ENCODE data around the gene TNS4.

GRCh38 chr17:40448639-40449261 lies 52.7 kb downstream of the TNS4 start:
- no peak for TF ChIP-seq POLR2A (IDR thresholded peaks at IDR 0.05)
- TF ChIP-seq CTCF (IDR thresholded peaks at IDR 0.05): no peak
- TF ChIP-seq EP300 (IDR thresholded peaks at IDR 0.05): no peak
- TF ChIP-seq POLR2AphosphoS5 (IDR thresholded peaks at IDR 0.05): no peak

Measured in gastroesophageal sphincter (tissue), 3 donors.